Measurements from ENCODE around the gene FUOM. TPM values are rescaled to one million over a fixed set of nuclear protein-coding genes. Genes with fewer than 3 reads are reported as not detected.

FUOM gene
- total RNA-seq, 1 donor from 2014 or later = 9.3 TPM

- Histone ChIP-seq H3K9ac (no peak overlapping the region), H3K27me3 (no peaks in the 10 kb centered on the region), H4K20me1 (ENCODE audit: low read depth) (peaks cover 2% of the 10 kb centered on the region), H3K4me2 (no peak overlapping the region), H3K4me3 (no peak overlapping the region), H3K9me3 (ENCODE audit: low read depth) (no peaks in the 10 kb centered on the region), H3K27ac (no peak overlapping the region), H3K79me2 (ENCODE audit: low read depth) (no peaks in the 10 kb centered on the region), H2AFZ (replicated peaks) (no peak overlapping the region), H3F3A (ENCODE audit: low read depth) (no peaks in the 10 kb centered on the region), H3K36me3 (no peaks in the 10 kb centered on the region), H3K4me1 (peaks cover 5% of the 10 kb centered on the region)
- TF ChIP-seq CTCF (IDR thresholded peaks at IDR 0.05) = no peak
- no peak for TF ChIP-seq EZH2 (IDR thresholded peaks at IDR 0.05)
- no peak for TF ChIP-seq EZH2phosphoT487 (IDR thresholded peaks at IDR 0.05)
- DNase-seq (ENCODE audit: low spot score) = no peak
- peaks cover 9% of the 10 kb centered on the region for H3K9me3 Mint-ChIP-seq
- no peaks in the 10 kb centered on the region for H3K36me3 Mint-ChIP-seq
- no peak overlapping the region for H3K4me3 Mint-ChIP-seq
- H3K27ac Mint-ChIP-seq = no peak overlapping the region
- peaks cover 3% of the 10 kb centered on the region for H3K4me1 Mint-ChIP-seq
- peaks cover 13% of the 10 kb centered on the region for H3K27me3 Mint-ChIP-seq (ENCODE audit: insufficient read depth, low read depth)
Observed at GRCh38 chr10:133349577-133350011, 8.2 kb downstream of the FUOM start.

GRCh38 chr10:133349160-133349568, 8.7 kb downstream of the FUOM start:
- Mint-ChIP-seq H3K4me1 (peaks cover 3% of the 10 kb centered on the region), H3K27ac (no peak overlapping the region), H3K4me3 (peak overlapping the region; percentile 4), H3K27me3 (ENCODE audit: insufficient read depth, low read depth) (peaks cover 13% of the 10 kb centered on the region), H3K36me3 (no peaks in the 10 kb centered on the region), H3K9me3 (peaks cover 10% of the 10 kb centered on the region)
- Histone ChIP-seq H2AFZ (replicated peaks) (no peak overlapping the region), H3K4me1 (peaks cover 5% of the 10 kb centered on the region), H3K4me3 (no peak overlapping the region), H3K9me3 (ENCODE audit: low read depth) (no peaks in the 10 kb centered on the region), H3K9ac (no peak overlapping the region), H3K27me3 (no peaks in the 10 kb centered on the region), H3K36me3 (no peaks in the 10 kb centered on the region), H3K27ac (no peak overlapping the region), H4K20me1 (ENCODE audit: low read depth) (no peaks in the 10 kb centered on the region), H3F3A (ENCODE audit: low read depth) (no peaks in the 10 kb centered on the region), H3K4me2 (no peak overlapping the region), H3K79me2 (ENCODE audit: low read depth) (no peaks in the 10 kb centered on the region)
- DNase-seq (ENCODE audit: low spot score) = no peak
- TF ChIP-seq EZH2 (IDR thresholded peaks at IDR 0.05) = no peak
- no peak for TF ChIP-seq EZH2phosphoT487 (IDR thresholded peaks at IDR 0.05)
- no peak for TF ChIP-seq CTCF (IDR thresholded peaks at IDR 0.05)

- peaks cover 15% of the 10 kb centered on the region for H3K27me3 Mint-ChIP-seq (ENCODE audit: insufficient read depth, low read depth)
- H3K4me3 ChIP-seq = no peak overlapping the region
- H3K79me2 ChIP-seq (ENCODE audit: low read depth) = no peaks in the 10 kb centered on the region
- no peak overlapping the region for H3K27ac ChIP-seq
- H2AFZ ChIP-seq (replicated peaks) = no peak overlapping the region
- H3F3A ChIP-seq (ENCODE audit: low read depth) = no peaks in the 10 kb centered on the region
- no peak for DNase-seq (ENCODE audit: low spot score)
- TF ChIP-seq EZH2phosphoT487 (IDR thresholded peaks at IDR 0.05) = no peak
- TF ChIP-seq CTCF (IDR thresholded peaks at IDR 0.05) = no peak
- no peak for TF ChIP-seq EZH2 (IDR thresholded peaks at IDR 0.05)
- no peaks in the 10 kb centered on the region for H3K9me3 ChIP-seq (ENCODE audit: low read depth)
- H3K9ac ChIP-seq = no peak overlapping the region
- H3K4me2 ChIP-seq = no peak overlapping the region
- H3K36me3 Mint-ChIP-seq = no peaks in the 10 kb centered on the region
- H3K36me3 ChIP-seq = no peaks in the 10 kb centered on the region
- no peaks in the 10 kb centered on the region for H3K27me3 ChIP-seq
- no peaks in the 10 kb centered on the region for H4K20me1 ChIP-seq (ENCODE audit: low read depth)
- H3K27ac Mint-ChIP-seq = no peak overlapping the region
- H3K9me3 Mint-ChIP-seq = peaks cover 11% of the 10 kb centered on the region
- H3K4me3 Mint-ChIP-seq = no peak overlapping the region
- H3K4me1 Mint-ChIP-seq = peaks cover 3% of the 10 kb centered on the region
- peaks cover 5% of the 10 kb centered on the region for H3K4me1 ChIP-seq
Observed at GRCh38 chr10:133347710-133348517, 9.9 kb downstream of the FUOM start.

Data from neural progenitor cell (in vitro differentiated cells).